ENCODE results near the gene PRRT1. TPM values are rescaled to one million over a fixed set of nuclear protein-coding genes. Genes with fewer than 3 reads are reported as not detected.
A peak's percentile ranks its signal among the peaks of the same experiment; 100 is the strongest.

The PRRT1 gene
- total RNA-seq, 2 donors from 2014 or later, result 2.0 to 3.0 TPM

DNA sequence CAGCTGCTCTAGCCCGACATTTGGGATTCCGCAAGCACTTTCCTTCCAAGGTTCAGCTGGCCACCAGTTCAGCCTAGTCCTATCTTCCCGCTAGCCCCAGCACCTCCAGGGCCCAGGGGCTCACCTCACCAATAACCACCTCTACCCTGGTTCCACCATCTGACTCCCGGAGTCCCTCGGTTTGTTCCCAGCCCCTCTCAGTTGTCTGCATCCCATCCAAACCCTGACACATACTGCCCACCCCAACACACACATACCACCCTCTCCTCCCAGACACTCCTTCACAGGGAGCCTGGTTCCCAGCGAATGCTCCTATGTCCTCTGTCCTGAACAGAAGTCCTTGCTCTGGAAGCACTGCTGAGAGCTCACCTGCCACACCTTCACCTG, 43.0 kb downstream of the PRRT1 start:
- Histone ChIP-seq H3K4me3 (ENCODE audit: low read length) (no peak overlapping the region), H3K27me3 (ENCODE audit: control insufficient read depth, insufficient read depth, low read length, poor library complexity, severe bottlenecking) (peaks cover 27% of the 10 kb centered on the region), H3K9me3 (ENCODE audit: control insufficient read depth, low read length) (no peaks in the 10 kb centered on the region), H3K4me1 (ENCODE audit: control insufficient read depth, insufficient read depth, low read length) (peaks cover 9% of the 10 kb centered on the region), H3K27ac (ENCODE audit: low read depth, low read length) (no peak overlapping the region), H3K9ac (ENCODE audit: extremely low read depth, low read length, poor library complexity, severe bottlenecking) (no peak overlapping the region), H3K36me3 (ENCODE audit: control insufficient read depth, insufficient read depth, low read length) (no peaks in the 10 kb centered on the region)
- DNase-seq, result no peak
- no peaks in the 10 kb centered on the region for H3K36me3 Mint-ChIP-seq (ENCODE audit: low read depth)
- H3K9me3 Mint-ChIP-seq, result no peaks in the 10 kb centered on the region
- H3K27me3 Mint-ChIP-seq (ENCODE audit: insufficient read depth), result peaks cover 46% of the 10 kb centered on the region
- H3K4me3 Mint-ChIP-seq, result no peak overlapping the region
- TF ChIP-seq, protein P1, sequence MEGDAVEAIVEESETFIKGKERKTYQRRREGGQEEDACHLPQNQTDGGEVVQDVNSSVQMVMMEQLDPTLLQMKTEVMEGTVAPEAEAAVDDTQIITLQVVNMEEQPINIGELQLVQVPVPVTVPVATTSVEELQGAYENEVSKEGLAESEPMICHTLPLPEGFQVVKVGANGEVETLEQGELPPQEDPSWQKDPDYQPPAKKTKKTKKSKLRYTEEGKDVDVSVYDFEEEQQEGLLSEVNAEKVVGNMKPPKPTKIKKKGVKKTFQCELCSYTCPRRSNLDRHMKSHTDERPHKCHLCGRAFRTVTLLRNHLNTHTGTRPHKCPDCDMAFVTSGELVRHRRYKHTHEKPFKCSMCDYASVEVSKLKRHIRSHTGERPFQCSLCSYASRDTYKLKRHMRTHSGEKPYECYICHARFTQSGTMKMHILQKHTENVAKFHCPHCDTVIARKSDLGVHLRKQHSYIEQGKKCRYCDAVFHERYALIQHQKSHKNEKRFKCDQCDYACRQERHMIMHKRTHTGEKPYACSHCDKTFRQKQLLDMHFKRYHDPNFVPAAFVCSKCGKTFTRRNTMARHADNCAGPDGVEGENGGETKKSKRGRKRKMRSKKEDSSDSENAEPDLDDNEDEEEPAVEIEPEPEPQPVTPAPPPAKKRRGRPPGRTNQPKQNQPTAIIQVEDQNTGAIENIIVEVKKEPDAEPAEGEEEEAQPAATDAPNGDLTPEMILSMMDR (conservative IDR thresholded peaks at IDR 0.05), result no peak
- WGBS, 2 experiments (ENCODE audit: insufficient coverage in 1 of 2, insufficient read length in 1 of 2), result 59 to 72% methylated on average over 5 to 6 of the region's 6 CpGs
- peak overlapping the region; percentile 69 for H3K27ac Mint-ChIP-seq
- peaks cover 16% of the 10 kb centered on the region for H3K4me1 Mint-ChIP-seq

DNA sequence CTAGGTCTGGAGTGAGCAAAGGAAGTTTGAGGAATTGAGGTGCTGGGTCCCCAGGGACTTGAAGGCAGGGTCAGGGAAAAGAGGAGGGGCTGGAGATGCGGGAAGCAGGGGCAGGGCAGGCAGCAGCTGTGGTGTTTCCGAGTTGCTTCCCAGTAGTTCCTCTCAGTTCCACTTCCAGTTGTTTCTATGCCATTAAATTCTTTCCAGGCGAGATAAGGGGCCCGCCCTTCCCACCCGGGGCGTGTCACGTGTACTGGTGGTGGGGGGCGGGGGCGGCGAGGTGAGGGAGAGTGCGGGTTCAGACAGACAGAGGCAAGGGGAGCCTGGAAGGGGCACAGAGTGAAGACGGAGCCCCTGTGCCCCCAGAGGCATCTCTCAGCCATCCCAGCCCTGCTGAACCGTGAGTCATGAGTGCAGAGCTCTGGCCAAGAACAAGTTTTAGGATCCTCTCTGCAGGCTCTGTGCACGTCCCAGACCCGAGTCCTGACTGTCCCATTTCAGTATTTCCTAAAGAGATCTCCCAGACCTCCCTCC, 43.6 kb downstream of the PRRT1 start:
- H3K9me3 ChIP-seq (ENCODE audit: control insufficient read depth, low read length), result no peaks in the 10 kb centered on the region
- peaks cover 9% of the 10 kb centered on the region for H3K4me1 ChIP-seq (ENCODE audit: control insufficient read depth, insufficient read depth, low read length)
- Mint-ChIP-seq H3K9me3 (no peaks in the 10 kb centered on the region), H3K4me3 (no peak overlapping the region), H3K27ac (no peak overlapping the region), H3K36me3 (ENCODE audit: low read depth) (no peaks in the 10 kb centered on the region), H3K4me1 (peaks cover 16% of the 10 kb centered on the region), H3K27me3 (ENCODE audit: insufficient read depth) (peaks cover 46% of the 10 kb centered on the region)
- TF ChIP-seq, protein P1 (conservative IDR thresholded peaks at IDR 0.05), result no peak
- no peak overlapping the region for H3K9ac ChIP-seq (ENCODE audit: extremely low read depth, low read length, poor library complexity, severe bottlenecking)
- DNase-seq, result no peak
- H3K27me3 ChIP-seq (ENCODE audit: control insufficient read depth, insufficient read depth, low read length, poor library complexity, severe bottlenecking), result peaks cover 27% of the 10 kb centered on the region
- no peaks in the 10 kb centered on the region for H3K36me3 ChIP-seq (ENCODE audit: control insufficient read depth, insufficient read depth, low read length)
- no peak overlapping the region for H3K4me3 ChIP-seq (ENCODE audit: low read length)
- whole genome bisulfite sequencing, 2 experiments (ENCODE audit: insufficient coverage in 1 of 2, insufficient read length in 1 of 2), result 16 to 28% methylated on average over 7 to 15 of the region's 15 CpGs
- no peak overlapping the region for H3K27ac ChIP-seq (ENCODE audit: low read depth, low read length)

DNA sequence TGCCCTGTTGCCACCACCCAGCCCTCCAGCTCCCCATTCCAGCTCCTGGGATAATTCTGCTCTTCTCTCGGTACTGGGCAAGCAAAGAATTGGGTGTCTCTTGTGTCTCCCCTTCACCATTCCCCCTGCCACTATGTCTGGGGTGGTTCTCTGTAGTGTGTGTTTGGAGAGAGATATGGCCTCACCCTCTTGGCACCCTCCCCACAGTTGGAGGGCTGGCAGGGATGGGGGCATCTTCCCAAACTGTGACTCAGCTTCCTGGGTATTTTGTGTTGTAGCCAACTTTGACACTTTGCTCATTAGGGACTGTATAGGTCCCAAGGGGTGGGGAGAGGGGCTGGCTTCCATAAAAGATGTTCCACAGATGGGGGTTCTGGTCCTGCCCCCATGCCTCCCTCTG, 44.3 kb downstream of the PRRT1 start:
- no peaks in the 10 kb centered on the region for H3K36me3 Mint-ChIP-seq (ENCODE audit: low read depth)
- TF ChIP-seq, protein P1 (conservative IDR thresholded peaks at IDR 0.05), result no peak

More for the DNA sequence above, 44.3 kb downstream of the PRRT1 start:
- no peak for DNase-seq
- peaks cover 49% of the 10 kb centered on the region for H3K27me3 Mint-ChIP-seq (ENCODE audit: insufficient read depth)
- peaks cover 9% of the 10 kb centered on the region for H3K4me1 ChIP-seq (ENCODE audit: control insufficient read depth, insufficient read depth, low read length)
- no peaks in the 10 kb centered on the region for H3K9me3 Mint-ChIP-seq
- H3K36me3 ChIP-seq (ENCODE audit: control insufficient read depth, insufficient read depth, low read length), result no peaks in the 10 kb centered on the region
- WGBS, 2 experiments (ENCODE audit: insufficient coverage in 1 of 2, insufficient read length in 1 of 2), result 83% methylated on average over 1 of the region's 1 CpG; no CpG with 5 or more reads in 1 of the 2 experiments
- H3K9ac ChIP-seq (ENCODE audit: extremely low read depth, low read length, poor library complexity, severe bottlenecking), result no peak overlapping the region
- peaks cover 16% of the 10 kb centered on the region for H3K4me1 Mint-ChIP-seq
- no peaks in the 10 kb centered on the region for H3K9me3 ChIP-seq (ENCODE audit: control insufficient read depth, low read length)
- no peak overlapping the region for H3K4me3 Mint-ChIP-seq
- no peak overlapping the region for H3K27ac Mint-ChIP-seq
- no peak overlapping the region for H3K4me3 ChIP-seq (ENCODE audit: low read length)
- no peak overlapping the region for H3K27ac ChIP-seq (ENCODE audit: low read depth, low read length)
- peaks cover 27% of the 10 kb centered on the region for H3K27me3 ChIP-seq (ENCODE audit: control insufficient read depth, insufficient read depth, low read length, poor library complexity, severe bottlenecking)

All from endodermal cell (in vitro differentiated cells).